Stimulated activated naive CD4-positive, alpha-beta T cell (primary cell): ENCODE results near the gene KCNG2.
"Not testable (repeated sequence)": the region's sequence is repeated elsewhere in the genome, so short reads cannot be mapped to it uniquely, and the experiment has no call there.

Experiments
- DNase-seq, 6 experiments: peaks; one replicate each; lab custom pipeline; 2025; lab: John Stamatoyannopoulos, UW

KCNG2 gene

GRCh38 chr18:79872527-79873444, 75.0 kb downstream of the KCNG2 start:
- DNase-seq: no peak

GRCh38 chr18:79873449-79874110, 75.8 kb downstream of the KCNG2 start:
- no peak for DNase-seq

GRCh38 chr18:79874553-79875530, 77.1 kb downstream of the KCNG2 start:
- DNase-seq: no peak

GRCh38 chr18:79875531-79875919, 77.8 kb downstream of the KCNG2 start:
- no peak for DNase-seq

- no peak for DNase-seq
These were observed 78.3 kb downstream of the KCNG2 start for GRCh38 chr18:79875931-79876461.

- DNase-seq: no peak
These were observed 78.8 kb downstream of the KCNG2 start for GRCh38 chr18:79876497-79876896.

GRCh38 chr18:79877163-79878091, 79.7 kb downstream of the KCNG2 start:
- DNase-seq: no peak

- not testable (repeated sequence) for DNase-seq
These were observed 80.5 kb downstream of the KCNG2 start for GRCh38 chr18:79878246-79878645.

- DNase-seq: no peak
These were observed 81.1 kb downstream of the KCNG2 start for GRCh38 chr18:79878741-79879378.

GRCh38 chr18:79879566-79879965, 81.8 kb downstream of the KCNG2 start:
- DNase-seq: no peak

- no peak for DNase-seq
These were observed 84.0 kb downstream of the KCNG2 start for GRCh38 chr18:79881695-79882094.

GRCh38 chr18:79882522-79883241, 84.9 kb downstream of the KCNG2 start:
- DNase-seq: no peak

- no peak for DNase-seq
These were observed 85.9 kb downstream of the KCNG2 start for GRCh38 chr18:79883461-79884293.

- DNase-seq: no peak
These were observed 86.7 kb downstream of the KCNG2 start for GRCh38 chr18:79884294-79884962.

GRCh38 chr18:79884963-79885728, 87.4 kb downstream of the KCNG2 start:
- no peak for DNase-seq

- no peak for DNase-seq
These were observed 89.7 kb downstream of the KCNG2 start for GRCh38 chr18:79887181-79888000.
